Suprapubic skin (tissue), 4 donors: ENCODE results near the gene TSKU.

Experiments
- CTCF ChIP-seq, 2 donors: fragments of 200-600 bp in 1 of 2; fragments of 450-650 bp in 1 of 2; sonication (generic) in 1 of 2; IDR thresholded peaks; one replicate each; pipeline ENCODE4 v1.5.1; 2016 to 2019; ENCODE audit warnings: antibody characterized with exemption in 2 of 2, mild to moderate bottlenecking in 1 of 2, moderate library complexity in 1 of 2
- EP300 ChIP-seq: sonication (generic); formaldehyde crosslinking; IDR thresholded peaks from one replicate; pipeline ENCODE4 v1.6.1; 2017; ENCODE audit warnings: antibody characterized with exemption
- POLR2A ChIP-seq, 2 donors: fragments of 450-650 bp; IDR thresholded peaks; one replicate each; pipeline ENCODE4 v1.6.1; 2017; ENCODE audit warnings: antibody characterized with exemption in 2 of 2, mild to moderate bottlenecking in 2 of 2, moderate library complexity in 2 of 2
- POLR2AphosphoS5 ChIP-seq, 3 donors: sonication (generic); formaldehyde crosslinking; IDR thresholded peaks; one replicate each; pipeline ENCODE4 v1.6.1; 2017; ENCODE audit warnings: antibody characterized with exemption in 3 of 3

GRCh38 chr11:76834151-76834550 is 51.0 kb downstream of the TSKU start:
- TF ChIP-seq CTCF (IDR thresholded peaks at IDR 0.05) (no peak), EP300 (no peak), POLR2AphosphoS5 (IDR thresholded peaks at IDR 0.05) (no peak), POLR2A (IDR thresholded peaks at IDR 0.05) (no peak)
